Keratinocyte (primary cell): Measurements from ENCODE around the gene LEMD1.

Source experiments
- CTCF ChIP-seq, 3 experiments: IDR thresholded peaks in 1 of 3; conservative IDR thresholded peaks in 1 of 3; optimal IDR thresholded peaks in 1 of 3; 2 replicates in 2 of 3; 3 replicates in 1 of 3; pipeline versions ENCODE3 to v1.5.1; 2011; ENCODE audit warnings: low read length in 3 of 3, mild to moderate bottlenecking in 3 of 3, moderate library complexity in 2 of 3, control low read depth in 1 of 3, inconsistent platforms in 1 of 3; ENCODE audit not compliant: insufficient read depth in 2 of 3; ENCODE audit errors: extremely low read depth in 1 of 3
- EZH2 ChIP-seq: IDR thresholded peaks from one replicate; pipeline ENCODE4 v1.6.1; 2012; ENCODE audit warnings: inconsistent platforms, mild to moderate bottlenecking, low read length, moderate library complexity

GRCh38 chr1:205410581-205411298 is 11.1 kb downstream of the LEMD1 start:
- no peak for TF ChIP-seq CTCF (optimal IDR thresholded peaks at IDR 0.05 in 1 of 3, IDR thresholded peaks at IDR 0.05 in 1 of 3, conservative IDR thresholded peaks at IDR 0.05 in 1 of 3; ENCODE audit: extremely low read depth in 1 of 3, insufficient read depth in 2 of 3, low read length in 3 of 3)
- TF ChIP-seq EZH2, result no peak
